Measurements from ENCODE around the gene CACNA1A. TPM values are rescaled to one million over a fixed set of nuclear protein-coding genes. Genes with fewer than 3 reads are reported as not detected.

CACNA1A gene
- total and polyA plus RNA-seq, 2 of the 4 experiments (the other 2 are of a cell fraction) = 5.9 to 15.0 TPM

- H3K36me3 ChIP-seq (ENCODE audit: control insufficient read depth, insufficient read depth, low read length) = no peaks in the 10 kb centered on the region
- no peak overlapping the region for H3K9ac ChIP-seq (ENCODE audit: low read depth, low read length)
- peak overlapping the region; percentile 73; the same call in 1 of the 2 replicates for H3K14ac ChIP-seq (replicated peaks; ENCODE audit: low read depth, low read length)
- dilution Hi-C loops (cut with HindIII; ENCODE audit: low sequenced_read_pairs, unreplicated experiment) = no loop called here
- DNase-seq (peak; percentile 65), ATAC-seq (ENCODE audit: low read depth) (peak; percentile 13)
- peaks cover 0 to 58% of the 10 kb centered on the region in 2 experiments; a peak in 2 of 4 replicates for H3K79me1 ChIP-seq (ENCODE audit: low read depth in 1 of 2, low read length in 2 of 2)
- peak overlapping the region; percentile 94 for H2BK20ac ChIP-seq (ENCODE audit: low read depth, low read length)
- 20% methylated on average over 1 of the region's 5 CpGs; no CpG with 5 or more reads in 1 of the 2 experiments for whole genome bisulfite sequencing, 2 experiments (ENCODE audit: extremely low coverage in 2 of 2, insufficient read length in 1 of 2)
- H3K27ac ChIP-seq (ENCODE audit: insufficient read depth, low read length) = peak overlapping the region; percentile 13; the same call in 1 of the 2 replicates
- POLR2A ChIA-PET (ENCODE audit: unreplicated experiment) = interaction anchor here (0.6 to 1.1 kb wide), 2 partner anchors 14 to 20 kb away, joined by 3 to 7 read pairs; no protein-coding TSS in a partner anchor
- peak overlapping the region; percentile 62 for H4K91ac ChIP-seq (ENCODE audit: insufficient read depth, low read depth, low read length)
- no peaks in the 10 kb centered on the region for H4K20me1 ChIP-seq (ENCODE audit: insufficient read depth, low read length)
- H2AK9ac ChIP-seq (replicated peaks; ENCODE audit: low read depth, low read length, poor library complexity) = peak overlapping the region; percentile 93
- peak overlapping the region; percentile 45; the same call in 1 of the 2 replicates for H4K5ac ChIP-seq (ENCODE audit: low read depth, low read length)
- no TSS peak for BruUV-seq (replicated peaks)
- peaks cover 21% of the 10 kb centered on the region for H3K9me1 ChIP-seq (ENCODE audit: insufficient read depth, low read length)
- peak overlapping the region; percentile 93 for H2BK120ac ChIP-seq (ENCODE audit: low read depth, low read length)
- H2BK5ac ChIP-seq (ENCODE audit: low read depth, low read length, poor library complexity, severe bottlenecking) = peak overlapping the region; percentile 80
- no peaks in the 10 kb centered on the region for H3K27me3 ChIP-seq (ENCODE audit: control insufficient read depth, insufficient read depth, low read length)
- intact Hi-C loops (cut with micrococcal nuclease) = no loop called here
- CTCF ChIA-PET = interaction anchor here (1.5 kb wide), 1 partner anchor 12 kb away, joined by 3 read pairs; no protein-coding TSS in a partner anchor
- peak overlapping the region; percentile 52; the same call in 1 of the 2 replicates for H3K23ac ChIP-seq (ENCODE audit: low read depth, low read length)
- H2AK5ac ChIP-seq (ENCODE audit: low read depth, low read length) = peak overlapping the region; percentile 94
- H3K9me3 ChIP-seq (ENCODE audit: control insufficient read depth, insufficient read depth, low read length) = no peaks in the 10 kb centered on the region
- peak overlapping the region; percentile 93 for H3K4ac ChIP-seq (ENCODE audit: low read depth, low read length)
- H4K8ac ChIP-seq (ENCODE audit: low read depth in 2 of 2, low read length in 2 of 2) = peak overlapping the region in 1 of 2 experiments; percentile 56; a peak in 2 of 4 replicates
- peak overlapping the region; percentile 85 for H2AFZ ChIP-seq (replicated peaks; ENCODE audit: low read length, poor library complexity)
- in situ Hi-C loops (cut with MboI; ENCODE audit: low sequenced_read_pairs) = no loop called here
- H2BK15ac ChIP-seq (ENCODE audit: low read depth, low read length) = peak overlapping the region; percentile 90; the same call in 2 of the 3 replicates
- no peak overlapping the region for H3K4me2 ChIP-seq (ENCODE audit: low read depth, low read length)
- H3K56ac ChIP-seq (ENCODE audit: extremely low read depth, insufficient read depth, low read length) = no peak overlapping the region
- no peak overlapping the region for H3K4me3 ChIP-seq (ENCODE audit: insufficient read depth, low read depth, low read length)
- no peak overlapping the region for H3K18ac ChIP-seq (ENCODE audit: low read depth, low read length)
- H3K4me1 ChIP-seq (ENCODE audit: control insufficient read depth, insufficient read depth, low read length) = peaks cover 25% of the 10 kb centered on the region
- TF ChIP-seq RFX5 (IDR thresholded peaks at IDR 0.05; ENCODE audit: low read depth, low read length) (no peak), BHLHE40 (IDR thresholded peaks at IDR 0.05; ENCODE audit: low read depth, low read length) (no peak), SMC3 (IDR thresholded peaks at IDR 0.05; ENCODE audit: low read depth, low read length) (no peak), CHD1 (IDR thresholded peaks at IDR 0.05; ENCODE audit: low read depth, low read length) (no peak), FOS (IDR thresholded peaks at IDR 0.05; ENCODE audit: low read depth, low read length) (0 out of 2 replicates have a peak, but pooled peaks have one; percentile 19), NFE2L2 (IDR thresholded peaks at IDR 0.05; ENCODE audit: low read depth, low read length) (0 out of 2 replicates have a peak, but pooled peaks have one; percentile 5), MAZ (IDR thresholded peaks at IDR 0.05; ENCODE audit: borderline replicate concordance, low read depth, low read length) (no peak), POLR2A (IDR thresholded peaks at IDR 0.05; ENCODE audit: low read depth, low read length) (no peak), CTCF (conservative IDR thresholded peaks at IDR 0.05; ENCODE audit: low read depth, low read length) (no peak), RAD21 (IDR thresholded peaks at IDR 0.05; ENCODE audit: low read length) (no peak), MAFK (IDR thresholded peaks at IDR 0.05; ENCODE audit: low read depth, low read length) (no peak), ELK1 (IDR thresholded peaks at IDR 0.05; ENCODE audit: borderline replicate concordance, low read depth, low read length) (no peak), USF2 (IDR thresholded peaks at IDR 0.05; ENCODE audit: low read depth, low read length) (no peak), MXI1 (IDR thresholded peaks at IDR 0.05; ENCODE audit: borderline replicate concordance, low read depth, low read length) (no peak), CEBPB (IDR thresholded peaks at IDR 0.05; ENCODE audit: low read depth, low read length) (no peak), RCOR1 (IDR thresholded peaks at IDR 0.05; ENCODE audit: insufficient replicate concordance, low read length) (peak; percentile 26)
Observed at GRCh38 chr19:13169769-13170168, 336.5 kb downstream of the CACNA1A start.

All from IMR-90 (cell line).